GM19468 (cell line): Measurements from ENCODE around the gene PDZRN3.
"Not testable (repeated sequence)": the region's sequence is repeated elsewhere in the genome, so short reads cannot be mapped to it uniquely, and the experiment has no call there.

Experiments
- ATAC-seq: cut with Tn5 transposase; IDR thresholded peaks from one replicate; pipeline ENCODE4 v1.9.1; 2021; ENCODE audit warnings: mild to moderate bottlenecking, moderate library complexity, moderate number of reproducible peaks; ENCODE audit not compliant: unreplicated experiment; ENCODE audit errors: extremely low read depth

Gene PDZRN3

DNA sequence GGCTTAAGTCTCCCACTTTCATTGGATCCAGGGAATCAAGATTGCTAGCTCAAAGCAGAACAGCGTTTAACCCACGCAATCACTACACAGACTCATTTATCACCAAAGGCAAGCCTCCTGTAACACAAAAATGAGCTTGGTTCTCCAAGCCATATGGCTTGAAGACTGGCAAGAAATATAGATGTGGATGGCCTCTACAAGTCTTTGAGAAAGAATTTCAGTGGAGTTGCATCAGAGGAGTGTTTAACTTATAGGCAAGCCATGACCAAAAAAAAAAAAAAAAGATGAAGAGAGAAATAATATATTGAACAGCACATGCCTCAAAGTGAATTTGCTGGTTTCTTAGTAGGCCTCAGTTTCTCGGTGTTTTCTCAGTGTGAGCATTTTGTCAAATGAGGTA, 27.3 kb downstream of the PDZRN3 start:
- ATAC-seq: no peak

DNA sequence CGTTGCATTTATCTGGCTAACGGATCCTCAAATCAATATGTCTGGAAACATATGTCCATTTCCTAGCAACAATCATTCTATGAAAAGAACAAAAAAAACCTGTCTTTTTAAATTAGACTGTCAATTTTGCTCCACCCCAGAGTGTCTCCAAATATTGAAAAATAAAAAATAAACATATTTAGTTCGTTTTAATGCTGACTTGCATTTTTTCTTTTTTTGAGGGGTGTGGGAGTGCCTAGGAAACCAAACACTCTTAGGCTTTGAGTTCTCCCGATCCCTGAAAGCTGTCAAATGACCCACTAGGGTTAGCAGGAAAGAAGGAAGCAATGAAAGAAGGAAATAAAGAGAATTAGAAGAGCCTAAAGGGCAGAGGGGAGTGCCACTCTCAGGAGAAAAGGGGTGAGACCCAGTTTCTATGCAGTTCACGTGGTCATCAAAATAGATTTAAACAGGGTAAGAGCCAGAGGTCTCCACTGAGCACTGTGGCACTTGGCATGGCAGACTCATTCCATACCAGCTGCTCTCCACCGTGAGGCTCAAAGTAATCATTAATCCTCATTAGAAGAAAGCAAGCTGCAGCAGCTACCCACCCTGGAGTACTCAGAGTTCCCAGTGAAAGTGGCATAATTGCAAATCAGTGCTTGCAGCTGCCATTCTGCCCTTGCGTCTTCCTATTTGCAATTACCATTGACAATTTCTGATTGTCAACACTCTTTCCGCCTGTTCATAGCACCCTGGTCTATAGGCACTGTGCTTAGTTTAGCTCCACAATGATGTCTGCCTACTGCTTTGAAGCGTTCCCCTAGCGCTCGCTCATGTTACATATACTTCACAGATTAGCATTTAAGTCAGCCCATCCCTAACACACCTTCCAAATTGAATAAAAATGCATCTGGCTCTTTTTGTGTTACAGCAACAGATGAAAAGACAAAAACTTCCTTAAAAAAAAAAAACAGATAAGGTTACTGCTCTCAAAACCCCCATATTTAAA, 32.3 kb downstream of the PDZRN3 start:
- ATAC-seq: no peak

DNA sequence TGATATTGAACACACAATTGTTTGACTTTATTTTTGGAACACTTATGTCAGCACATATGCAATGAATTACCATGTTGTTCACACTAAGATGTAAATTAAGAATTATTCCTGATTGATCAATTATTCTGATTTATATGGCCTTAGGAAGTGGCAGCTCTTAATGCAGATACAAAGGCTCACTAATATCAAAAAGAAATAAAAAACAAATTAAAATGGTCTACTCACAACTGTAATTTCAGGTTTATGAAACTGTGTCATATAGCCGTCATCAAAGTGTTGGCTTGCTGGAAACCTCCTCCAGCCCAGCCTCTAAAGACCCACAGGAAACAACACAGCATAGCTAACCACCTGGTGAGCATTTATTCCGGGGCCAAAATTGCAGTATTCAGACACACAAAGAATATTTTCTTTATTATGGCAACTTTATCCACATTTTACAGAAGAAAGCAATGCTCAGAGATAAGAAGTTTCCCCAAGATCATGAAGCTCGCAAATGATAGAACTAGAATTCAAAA, 33.4 kb downstream of the PDZRN3 start:
- no peak for ATAC-seq

DNA sequence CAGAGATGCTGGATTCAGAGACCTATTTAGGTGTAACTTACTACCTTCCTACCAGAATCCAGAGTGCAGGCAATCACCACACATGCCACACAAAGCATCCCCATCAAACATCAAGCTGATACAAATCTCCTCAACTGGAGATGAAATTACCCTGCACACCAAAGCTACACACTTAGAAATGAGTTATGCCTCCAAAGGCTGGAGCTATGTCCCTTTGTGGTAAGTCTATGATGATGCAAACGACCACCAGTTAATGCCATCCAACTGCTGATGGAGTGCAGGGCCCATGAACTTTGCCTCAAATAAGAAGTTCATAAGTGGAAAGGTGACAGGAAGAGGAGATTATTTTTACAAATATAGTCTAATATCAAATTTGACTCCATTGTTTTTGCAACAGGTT, 38.1 kb downstream of the PDZRN3 start:
- no peak for ATAC-seq

DNA sequence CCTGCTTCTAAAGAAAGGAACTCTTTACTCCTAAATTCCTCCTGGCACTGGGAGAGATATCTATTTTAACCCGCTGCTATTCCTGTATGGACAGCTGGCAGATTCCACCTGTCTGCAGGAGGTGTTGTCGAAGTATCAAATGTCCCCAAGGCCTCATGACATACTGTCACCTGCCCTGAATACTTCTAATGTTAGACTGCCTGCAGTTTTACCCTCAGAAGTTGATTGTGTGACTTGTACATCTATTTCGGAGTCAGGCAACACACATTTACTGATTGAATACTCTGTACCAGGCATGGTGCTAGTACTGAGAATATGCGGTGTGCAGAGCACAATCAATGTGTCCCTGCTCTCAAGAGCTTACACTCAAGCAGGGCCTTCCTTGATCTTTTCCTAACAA, 38.6 kb downstream of the PDZRN3 start:
- no peak for ATAC-seq

DNA sequence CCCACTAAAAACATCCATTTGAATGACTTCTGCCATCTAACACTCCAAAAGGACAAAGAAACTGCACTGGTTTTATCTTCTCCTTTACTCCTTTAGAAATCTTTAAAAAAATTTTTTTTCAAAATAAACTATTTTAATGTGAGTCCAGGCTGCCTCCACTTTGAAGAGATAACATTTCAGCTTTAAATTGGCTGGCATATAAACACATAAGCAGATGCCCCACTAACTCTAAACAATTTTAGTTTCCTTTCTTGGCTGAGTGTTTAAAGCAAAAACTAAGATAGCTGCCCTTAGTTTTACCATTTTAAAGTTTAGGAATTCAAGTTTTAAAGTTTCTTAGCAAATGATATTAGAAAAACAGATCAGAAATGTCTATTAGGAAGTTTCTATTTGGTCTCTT, 39.9 kb downstream of the PDZRN3 start:
- no peak for ATAC-seq

DNA sequence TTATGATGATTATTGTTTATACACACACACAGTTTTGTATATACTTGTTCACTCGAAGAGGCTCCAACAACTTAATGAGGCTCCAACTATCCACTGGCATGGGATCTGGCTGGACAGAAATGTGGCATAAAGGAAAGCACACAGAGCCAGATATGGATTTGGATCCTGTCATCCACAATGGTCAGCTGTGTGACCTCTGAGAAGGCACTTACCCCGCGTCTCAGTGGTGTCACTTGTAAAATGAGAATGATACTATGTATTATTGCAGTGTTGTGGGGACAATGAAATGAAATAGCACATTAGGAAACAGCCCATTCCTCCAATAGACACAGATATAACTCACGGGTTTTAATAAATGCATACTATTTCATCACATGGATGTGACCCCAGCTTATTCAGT, 42.2 kb downstream of the PDZRN3 start:
- no peak for ATAC-seq

DNA sequence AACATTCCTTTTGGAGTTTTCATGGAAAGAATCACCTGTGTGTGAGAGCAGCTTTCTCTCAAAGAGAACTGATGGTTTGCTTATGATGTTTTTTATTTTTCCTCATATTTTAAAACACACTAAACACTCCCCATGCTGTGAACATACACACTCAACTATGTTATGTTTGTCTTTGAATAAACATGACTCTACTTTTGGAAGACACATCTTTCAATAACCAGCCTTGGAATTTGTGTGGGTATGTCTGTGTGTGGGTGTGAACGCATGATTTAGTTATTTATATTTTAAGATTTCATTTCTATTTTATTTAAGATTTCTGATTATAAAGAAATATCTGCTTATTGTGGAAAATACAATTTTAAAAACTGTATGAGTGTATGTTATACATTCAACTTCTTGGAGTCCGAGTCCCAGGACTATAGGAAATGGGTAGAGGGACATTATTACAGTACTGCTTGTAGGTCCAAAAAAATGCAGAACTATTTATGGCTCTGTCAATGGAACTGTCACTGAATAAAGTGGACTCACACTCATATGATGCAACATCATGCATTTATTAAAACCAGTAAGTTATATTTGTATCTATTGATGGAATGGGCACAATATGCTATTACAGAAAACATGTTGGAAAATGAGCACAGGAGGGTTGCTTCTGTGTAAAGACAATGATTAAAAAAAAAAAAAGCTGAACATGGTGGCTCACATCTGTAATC, 43.5 kb downstream of the PDZRN3 start:
- ATAC-seq: no peak

DNA sequence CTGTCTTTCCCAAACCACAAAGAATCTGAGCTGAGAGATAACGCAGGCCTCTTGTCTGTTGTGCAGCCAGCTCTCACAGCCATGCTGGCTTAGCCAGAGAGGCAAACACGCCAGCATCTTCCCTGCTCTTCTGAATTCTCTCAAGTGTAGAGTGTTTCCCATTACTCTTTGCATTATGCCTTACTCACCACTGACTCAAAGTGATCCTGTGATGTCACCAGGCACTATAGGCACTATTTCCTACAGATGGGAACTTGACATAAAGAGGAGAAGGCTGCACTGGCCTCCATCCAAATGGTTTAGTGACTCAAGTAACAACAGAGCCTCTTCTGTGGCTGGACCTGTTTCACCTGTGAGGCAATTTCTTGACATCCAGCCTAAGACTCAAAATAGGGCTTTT, 44.4 kb downstream of the PDZRN3 start:
- no peak for ATAC-seq

DNA sequence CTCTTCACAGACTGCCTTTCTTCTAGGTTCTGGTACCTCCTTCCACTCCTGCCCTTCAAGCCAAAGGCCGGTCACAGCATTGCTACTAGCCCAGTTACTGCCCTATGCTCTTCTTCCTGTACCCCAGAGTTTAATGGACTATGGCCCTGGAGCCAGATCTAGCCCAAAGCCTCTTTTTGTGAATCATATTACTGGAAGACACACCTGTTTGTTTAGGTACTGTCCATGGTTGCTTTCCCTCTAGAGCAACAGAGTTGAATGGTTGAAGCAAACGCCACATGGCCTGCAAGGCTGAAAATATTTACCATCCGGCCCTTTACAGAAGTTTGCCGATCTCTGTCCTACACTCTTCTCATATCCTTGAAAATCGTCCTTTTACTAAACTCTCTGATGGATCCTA, 47.0 kb downstream of the PDZRN3 start:
- no peak for ATAC-seq

DNA sequence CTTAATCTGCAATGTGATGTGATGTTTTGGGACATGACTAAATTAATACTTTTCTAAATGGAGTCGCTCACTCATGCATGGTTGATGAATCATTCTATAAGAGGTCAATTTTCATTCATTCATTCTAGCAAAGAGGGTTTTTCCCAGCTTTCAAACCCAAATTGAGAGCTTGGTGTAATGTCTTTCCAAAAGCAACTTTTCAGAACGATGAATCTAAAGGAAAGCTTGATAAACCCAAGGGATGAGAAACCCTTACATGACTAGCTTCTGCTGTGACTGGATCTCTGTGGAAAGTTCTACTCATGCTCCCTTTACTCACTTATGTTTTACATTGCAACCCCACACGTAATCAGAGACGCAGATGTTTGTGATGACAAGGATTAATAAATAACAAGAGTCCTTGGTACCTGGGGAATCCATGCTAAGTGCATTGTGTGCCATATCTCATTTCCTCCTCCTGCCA, 47.7 kb downstream of the PDZRN3 start:
- ATAC-seq: no peak

DNA sequence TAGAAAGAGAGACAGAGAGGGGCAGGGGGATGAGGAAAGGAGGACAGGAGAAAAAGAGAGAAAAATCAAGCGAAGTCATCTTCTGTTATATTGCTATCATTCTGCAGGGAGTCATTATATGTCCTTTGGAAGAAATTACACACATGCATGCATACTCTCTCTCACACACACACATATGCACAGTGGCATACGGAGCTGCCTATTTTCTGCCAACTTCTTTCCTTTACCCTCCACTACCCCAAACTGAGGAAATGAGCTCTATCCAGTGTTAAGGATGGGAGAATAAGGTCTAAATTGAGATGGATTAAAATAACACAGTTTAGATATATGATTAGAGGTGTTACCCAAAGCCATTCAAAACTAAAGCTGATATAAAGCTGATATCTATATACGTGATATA, 48.8 kb downstream of the PDZRN3 start:
- no peak for ATAC-seq

DNA sequence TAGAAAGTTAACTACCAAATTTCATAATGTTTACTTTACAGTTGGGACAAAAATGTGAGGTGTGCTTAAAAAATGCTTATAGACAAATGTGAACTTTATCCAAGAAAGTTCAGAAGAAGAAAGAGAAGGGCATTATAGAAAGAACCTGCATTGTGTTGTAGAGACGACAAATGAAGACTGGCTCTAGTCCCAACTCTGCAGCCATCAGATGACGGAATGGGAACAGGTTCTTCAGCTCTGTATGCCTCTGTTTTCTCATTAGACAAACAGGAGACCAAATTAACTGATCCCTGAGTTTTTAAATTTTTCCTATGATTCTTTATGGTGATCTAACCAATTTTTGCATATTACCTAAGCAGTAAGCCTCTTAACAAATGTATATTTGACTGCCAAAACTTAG, 49.2 kb downstream of the PDZRN3 start:
- no peak for ATAC-seq

DNA sequence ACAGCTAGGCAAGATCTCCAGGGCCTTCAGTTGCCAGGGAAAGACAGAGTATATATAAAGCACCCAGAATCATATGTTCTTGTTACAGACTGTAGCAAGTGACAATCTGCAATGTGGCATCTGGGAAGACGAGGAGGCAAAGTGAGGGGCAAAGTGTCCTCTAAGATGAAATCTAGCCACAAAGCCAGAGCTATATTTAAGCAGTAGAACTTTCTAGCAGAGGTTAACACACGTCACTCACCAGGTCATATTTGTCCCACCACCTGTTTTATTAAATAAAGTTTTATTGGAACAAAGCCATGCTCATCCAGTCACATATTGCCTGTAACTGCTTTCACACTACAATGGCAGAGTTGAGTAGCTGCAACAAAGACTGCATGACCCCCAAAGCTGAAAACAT, 51.5 kb downstream of the PDZRN3 start:
- no peak for ATAC-seq

DNA sequence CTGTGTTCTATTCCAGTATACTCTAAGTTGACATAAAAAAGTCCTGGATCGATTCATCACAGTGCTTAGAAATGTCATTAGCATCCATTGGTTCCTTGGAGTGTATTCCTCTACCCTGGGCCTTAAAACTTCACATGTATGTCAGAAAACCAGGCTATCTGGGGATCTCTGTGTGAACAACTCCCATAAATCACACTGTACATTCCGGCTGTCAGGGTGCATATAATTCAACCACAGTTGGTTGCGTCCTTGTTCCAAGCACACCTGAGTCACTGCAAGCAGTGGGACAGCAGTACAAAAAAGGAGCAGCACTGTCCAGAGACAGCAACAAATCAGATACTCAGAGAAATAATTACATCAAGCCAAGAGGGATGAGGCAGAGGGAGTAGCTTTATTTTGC, 52.4 kb downstream of the PDZRN3 start:
- no peak for ATAC-seq

DNA sequence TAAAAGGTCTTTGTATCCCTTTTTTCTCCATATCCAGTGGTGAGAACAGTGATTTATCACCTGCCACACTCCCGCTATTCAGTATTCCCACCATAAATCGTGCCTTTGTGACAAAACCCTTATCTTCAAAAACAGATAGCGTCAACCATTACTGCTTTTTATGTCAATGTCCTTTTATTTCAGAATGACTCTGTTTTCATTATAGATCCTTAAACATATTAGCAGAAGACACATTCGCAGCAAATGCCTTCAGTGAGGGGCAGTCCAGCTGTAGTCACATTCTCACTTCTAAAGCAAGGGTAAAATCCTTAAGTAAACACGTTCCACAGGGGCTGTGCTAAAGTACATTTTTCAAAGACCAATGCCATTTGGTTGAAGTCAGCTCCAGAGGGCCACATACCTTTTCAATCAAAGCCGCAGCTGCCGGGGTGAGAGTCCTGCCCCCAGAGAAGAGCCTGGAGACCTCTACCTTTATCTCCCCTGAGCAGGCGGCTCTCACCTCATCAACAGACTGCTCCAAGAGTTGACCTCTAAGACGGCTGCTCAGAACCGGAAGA, 53.4 kb downstream of the PDZRN3 start:
- ATAC-seq: no peak

DNA sequence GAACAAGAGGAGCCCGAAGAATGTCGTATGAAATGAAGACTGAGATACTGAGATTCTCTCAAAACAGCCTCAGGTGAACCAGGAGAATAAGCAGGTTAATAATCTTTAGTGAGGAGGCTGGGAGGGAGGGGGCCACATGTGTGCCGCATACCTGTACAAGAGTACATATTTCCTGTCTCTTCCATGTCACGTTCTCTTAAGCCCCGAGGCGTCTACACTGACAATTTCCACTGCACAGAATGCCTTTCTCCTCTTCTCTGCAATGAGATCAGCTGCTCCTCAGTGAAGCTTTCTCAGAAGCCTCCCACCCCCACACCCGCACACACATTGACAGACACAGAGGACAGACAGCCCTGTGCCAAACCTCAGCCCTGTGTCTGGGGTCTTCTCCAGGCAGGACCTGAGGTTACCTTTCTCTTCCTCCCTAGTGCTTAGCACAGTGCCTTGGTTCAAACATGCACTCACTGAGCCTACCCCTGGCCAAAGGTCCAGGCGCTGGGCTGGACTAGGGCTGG, 55.4 kb downstream of the PDZRN3 start:
- ATAC-seq: no peak

DNA sequence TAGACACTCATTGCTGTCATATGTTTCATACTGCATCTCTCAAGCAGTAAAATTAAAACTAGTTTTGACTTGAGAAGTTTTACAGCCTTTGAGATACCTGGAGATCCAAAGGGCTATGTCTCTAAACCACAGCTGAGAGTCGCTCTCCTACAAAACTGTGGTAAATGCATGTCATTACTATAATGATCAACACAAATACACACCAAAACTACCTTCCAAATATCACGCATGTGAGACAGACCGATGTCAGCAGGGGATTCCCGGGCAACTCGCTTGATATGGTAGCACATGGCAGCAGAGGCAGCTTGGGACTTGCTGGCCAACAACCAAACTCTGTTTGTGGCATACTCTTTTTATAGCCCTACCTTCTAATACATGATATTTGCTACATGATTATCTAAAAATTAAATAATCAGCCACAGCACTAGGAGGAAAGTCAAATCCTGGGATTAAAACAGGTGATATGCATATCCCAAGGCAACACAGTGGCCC, 56.3 kb downstream of the PDZRN3 start:
- no peak for ATAC-seq

DNA sequence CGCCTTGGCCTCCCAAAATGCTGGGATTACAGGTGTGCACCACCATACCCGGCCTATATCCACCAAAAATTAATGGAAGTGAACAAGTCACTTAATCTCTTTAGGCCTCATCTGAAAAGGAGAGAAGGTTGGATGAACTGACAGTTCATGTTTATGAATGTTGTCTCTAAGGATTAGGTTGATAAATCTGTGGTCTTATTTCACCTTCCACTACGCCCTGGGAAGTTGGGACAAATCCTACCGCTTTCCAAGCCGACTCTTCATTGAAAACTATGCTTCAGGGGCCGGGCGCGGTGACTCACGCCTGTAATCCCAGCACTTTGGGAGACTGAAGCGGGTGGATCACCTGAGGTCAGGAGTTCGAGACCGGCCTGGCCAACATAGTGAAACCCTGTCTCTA, 59.4 kb downstream of the PDZRN3 start:
- ATAC-seq: not testable (repeated sequence)

DNA sequence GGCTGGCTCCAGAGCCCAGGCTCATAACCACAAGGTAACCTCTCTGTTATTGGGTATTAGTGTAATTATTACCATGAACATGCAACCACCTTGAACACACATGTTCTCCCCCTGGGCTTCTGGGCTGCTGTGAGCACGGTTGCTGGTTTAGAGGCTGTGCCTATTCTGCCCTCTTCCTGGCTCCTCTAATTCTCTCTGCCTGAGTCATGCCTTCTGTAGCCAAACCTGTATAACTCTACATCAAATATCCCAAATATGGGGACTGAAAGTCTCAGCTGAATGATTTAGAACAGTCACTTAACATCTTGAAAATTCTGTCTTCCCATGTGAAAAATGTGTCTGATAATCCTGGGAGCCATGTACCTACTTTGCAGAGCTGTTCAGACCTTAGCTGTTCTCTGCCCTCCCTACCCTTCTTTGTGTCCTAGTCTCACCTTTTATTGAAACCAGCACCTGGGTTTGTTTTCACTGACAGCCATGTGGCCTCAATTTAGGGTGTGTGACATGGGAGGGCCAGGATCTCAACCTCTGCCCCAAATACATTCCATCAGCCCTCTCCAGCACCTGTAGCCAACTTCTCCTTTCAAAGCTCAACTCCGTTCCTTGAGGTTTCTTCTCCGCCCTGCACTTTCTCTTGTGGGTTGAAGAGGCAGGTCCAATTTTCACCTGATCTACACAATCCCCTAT, 60.7 kb downstream of the PDZRN3 start:
- no peak for ATAC-seq
